Measurements from ENCODE around the gene FKBP14. TPM values are rescaled to one million over a fixed set of nuclear protein-coding genes. Genes with fewer than 3 reads are reported as not detected.

FKBP14 gene
- total RNA-seq, 2 experiments from 2014 or later, result 4.3 to 5.2 TPM

DNA sequence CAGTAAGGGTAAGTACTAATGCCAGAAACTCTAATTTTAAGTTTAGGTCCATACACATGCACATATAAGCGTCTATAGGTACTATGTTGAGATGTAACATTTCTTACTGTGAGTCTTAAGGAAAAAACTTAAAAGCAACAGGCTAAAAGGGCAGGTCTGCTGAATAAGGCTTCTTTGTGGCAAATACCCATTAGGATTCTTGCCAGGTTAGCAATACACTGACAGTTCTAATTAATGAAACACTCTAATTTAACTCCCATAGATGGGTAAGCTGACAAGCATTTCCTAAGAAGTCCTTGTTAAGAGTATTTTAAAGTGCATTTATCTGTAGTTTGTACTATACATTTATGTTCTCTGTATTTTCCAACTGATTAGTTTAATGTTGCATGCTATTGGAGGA is 50.9 kb downstream of the FKBP14 start:
- ChIA-PET CTCF (interaction anchor here (1.2 kb wide), 1 partner anchor 11 kb away, joined by 3 read pairs; no protein-coding TSS in a partner anchor), POLR2A (no interaction called here)
- H3K36me3 Mint-ChIP-seq (ENCODE audit: low read depth), result no peaks in the 10 kb centered on the region
- DNase-seq, result no peak
- H3K9me3 ChIP-seq (ENCODE audit: control insufficient read depth in 1 of 2, insufficient read depth in 1 of 2, low read length in 2 of 2), result no peaks in the 10 kb centered on the region
- H3K4me3 ChIP-seq (ENCODE audit: low read length), result no peak overlapping the region
- TF ChIP-seq, protein P1, sequence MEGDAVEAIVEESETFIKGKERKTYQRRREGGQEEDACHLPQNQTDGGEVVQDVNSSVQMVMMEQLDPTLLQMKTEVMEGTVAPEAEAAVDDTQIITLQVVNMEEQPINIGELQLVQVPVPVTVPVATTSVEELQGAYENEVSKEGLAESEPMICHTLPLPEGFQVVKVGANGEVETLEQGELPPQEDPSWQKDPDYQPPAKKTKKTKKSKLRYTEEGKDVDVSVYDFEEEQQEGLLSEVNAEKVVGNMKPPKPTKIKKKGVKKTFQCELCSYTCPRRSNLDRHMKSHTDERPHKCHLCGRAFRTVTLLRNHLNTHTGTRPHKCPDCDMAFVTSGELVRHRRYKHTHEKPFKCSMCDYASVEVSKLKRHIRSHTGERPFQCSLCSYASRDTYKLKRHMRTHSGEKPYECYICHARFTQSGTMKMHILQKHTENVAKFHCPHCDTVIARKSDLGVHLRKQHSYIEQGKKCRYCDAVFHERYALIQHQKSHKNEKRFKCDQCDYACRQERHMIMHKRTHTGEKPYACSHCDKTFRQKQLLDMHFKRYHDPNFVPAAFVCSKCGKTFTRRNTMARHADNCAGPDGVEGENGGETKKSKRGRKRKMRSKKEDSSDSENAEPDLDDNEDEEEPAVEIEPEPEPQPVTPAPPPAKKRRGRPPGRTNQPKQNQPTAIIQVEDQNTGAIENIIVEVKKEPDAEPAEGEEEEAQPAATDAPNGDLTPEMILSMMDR (IDR thresholded peaks at IDR 0.05), result no peak
- peaks cover 16% of the 10 kb centered on the region for H3K4me1 Mint-ChIP-seq (ENCODE audit: low read depth)
- intact Hi-C loops (cut with DNase I, micrococcal nuclease), result no loop called here
- H3K27me3 Mint-ChIP-seq, result peaks cover 13% of the 10 kb centered on the region
- H3K27me3 ChIP-seq (ENCODE audit: control insufficient read depth in 1 of 2, insufficient read depth in 2 of 2, low read length in 2 of 2), result no peaks in the 10 kb centered on the region
- H3K27ac Mint-ChIP-seq, result no peak overlapping the region
- ATAC-seq (ENCODE audit: poor library complexity), result no peak
- H3K27ac ChIP-seq (ENCODE audit: low read depth in 1 of 2, low read length in 2 of 2), result no peak overlapping the region
- H3K36me3 ChIP-seq (ENCODE audit: insufficient read depth, low read length), result no peaks in the 10 kb centered on the region
- no peaks in the 10 kb centered on the region for H3K4me1 ChIP-seq (ENCODE audit: insufficient read depth, low read length)
- H3K4me3 Mint-ChIP-seq, result no peak overlapping the region
- H3K9me3 Mint-ChIP-seq, result no peaks in the 10 kb centered on the region

- POLR2A ChIA-PET, result no interaction called here
- Histone ChIP-seq H3K4me1 (ENCODE audit: insufficient read depth, low read length) (no peaks in the 10 kb centered on the region), H3K27me3 (ENCODE audit: control insufficient read depth in 1 of 2, insufficient read depth in 2 of 2, low read length in 2 of 2) (no peaks in the 10 kb centered on the region), H3K27ac (ENCODE audit: low read depth in 1 of 2, low read length in 2 of 2) (no peak overlapping the region), H3K4me3 (ENCODE audit: low read length) (no peak overlapping the region), H3K9me3 (ENCODE audit: control insufficient read depth in 1 of 2, insufficient read depth in 1 of 2, low read length in 2 of 2) (no peaks in the 10 kb centered on the region), H3K36me3 (ENCODE audit: insufficient read depth, low read length) (no peaks in the 10 kb centered on the region)
- no peak overlapping the region for H3K27ac Mint-ChIP-seq
- no peak for DNase-seq
- CTCF ChIA-PET, result no interaction called here
- H3K36me3 Mint-ChIP-seq (ENCODE audit: low read depth), result no peaks in the 10 kb centered on the region
- H3K4me1 Mint-ChIP-seq (ENCODE audit: low read depth), result peaks cover 29% of the 10 kb centered on the region
- peaks cover 11% of the 10 kb centered on the region for H3K27me3 Mint-ChIP-seq
- intact Hi-C loops (cut with DNase I, micrococcal nuclease), result no loop called here
- ATAC-seq (ENCODE audit: poor library complexity), result no peak
- no peaks in the 10 kb centered on the region for H3K9me3 Mint-ChIP-seq
- no peak overlapping the region for H3K4me3 Mint-ChIP-seq
- TF ChIP-seq, protein P1 (IDR thresholded peaks at IDR 0.05), result no peak
Measured at GRCh38 chr7:29974286-29974685, 52.2 kb downstream of the FKBP14 start.

- Mint-ChIP-seq H3K9me3 (no peaks in the 10 kb centered on the region), H3K27me3 (peaks cover 11% of the 10 kb centered on the region), H3K4me3 (no peak overlapping the region), H3K4me1 (ENCODE audit: low read depth) (peaks cover 29% of the 10 kb centered on the region), H3K27ac (no peak overlapping the region), H3K36me3 (ENCODE audit: low read depth) (no peaks in the 10 kb centered on the region)
- POLR2A ChIA-PET, result no interaction called here
- ATAC-seq (ENCODE audit: poor library complexity), result no peak
- TF ChIP-seq, protein P1 (IDR thresholded peaks at IDR 0.05), result no peak
- DNase-seq, result no peak
- no peak overlapping the region for H3K27ac ChIP-seq (ENCODE audit: low read depth in 1 of 2, low read length in 2 of 2)
- CTCF ChIA-PET, result no interaction called here
- no peaks in the 10 kb centered on the region for H3K9me3 ChIP-seq (ENCODE audit: control insufficient read depth in 1 of 2, insufficient read depth in 1 of 2, low read length in 2 of 2)
- H3K36me3 ChIP-seq (ENCODE audit: insufficient read depth, low read length), result no peaks in the 10 kb centered on the region
- intact Hi-C loops (cut with DNase I, micrococcal nuclease), result no loop called here
- no peak overlapping the region for H3K4me3 ChIP-seq (ENCODE audit: low read length)
- no peaks in the 10 kb centered on the region for H3K27me3 ChIP-seq (ENCODE audit: control insufficient read depth in 1 of 2, insufficient read depth in 2 of 2, low read length in 2 of 2)
- peaks cover 4% of the 10 kb centered on the region for H3K4me1 ChIP-seq (ENCODE audit: insufficient read depth, low read length)
Measured at GRCh38 chr7:29972315-29972669, 54.2 kb downstream of the FKBP14 start.

All from CD4-positive, alpha-beta T cell (primary cell).